Measurements from ENCODE around the gene MSH5. TPM values are rescaled to one million over a fixed set of nuclear protein-coding genes. Genes with fewer than 3 reads are reported as not detected.
"Not testable (repeated sequence)": the region's sequence is repeated elsewhere in the genome, so short reads cannot be mapped to it uniquely, and the experiment has no call there.

The MSH5 gene
- total RNA-seq, 1 experiment from 2014 or later = 22.7 TPM

DNA sequence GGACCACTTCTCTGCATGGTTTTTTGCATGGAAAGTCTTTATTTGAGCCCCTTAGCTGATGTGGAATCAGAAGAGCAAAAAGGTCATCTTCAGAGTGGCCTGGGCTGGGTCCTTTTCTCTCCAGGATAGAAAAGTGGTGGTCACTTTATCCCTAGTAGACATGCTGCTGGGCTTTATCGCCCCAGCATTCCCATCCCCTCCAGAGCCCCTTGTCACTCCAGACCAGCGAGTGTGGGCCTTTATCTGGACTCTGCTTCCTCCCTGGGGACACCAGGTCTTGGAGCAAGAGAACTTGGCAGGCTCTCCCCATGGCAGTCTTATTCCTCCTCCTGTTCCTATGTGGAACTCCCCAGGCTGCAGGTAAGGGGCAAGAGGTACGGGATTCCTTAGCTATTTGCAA lies 33.2 kb upstream of the MSH5 start, which contains the start of gene LY6G6F:
Gene LY6G6F, plus strand, starts transcription at position 268 of the 400 bp plus-strand sequence. Its CDS starts 41 bp downstream, at position 309.
- ChIA-PET POLR2A (ENCODE audit: unreplicated experiment) (no interaction called here), CTCF (no interaction called here)
- no TSS peak for BruUV-seq (replicated peaks)

DNA sequence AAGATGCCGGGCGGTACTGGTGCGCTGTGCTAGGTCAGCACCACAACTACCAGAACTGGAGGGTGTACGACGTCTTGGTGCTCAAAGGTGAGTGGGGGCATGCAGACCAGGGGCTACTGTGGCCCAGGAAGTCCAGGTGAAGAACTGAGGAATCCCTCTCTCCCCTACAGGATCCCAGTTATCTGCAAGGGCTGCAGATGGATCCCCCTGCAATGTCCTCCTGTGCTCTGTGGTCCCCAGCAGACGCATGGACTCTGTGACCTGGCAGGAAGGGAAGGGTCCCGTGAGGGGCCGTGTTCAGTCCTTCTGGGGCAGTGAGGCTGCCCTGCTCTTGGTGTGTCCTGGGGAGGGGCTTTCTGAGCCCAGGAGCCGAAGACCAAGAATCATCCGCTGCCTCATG lies 32.1 kb upstream of the MSH5 start:
- H2AFZ ChIP-seq (ENCODE audit: low read length) = no peak overlapping the region
- H3K4me1 ChIP-seq (ENCODE audit: insufficient read depth, low read length) = no peaks in the 10 kb centered on the region
- H4K20me1 ChIP-seq (ENCODE audit: low read length) = no peaks in the 10 kb centered on the region
- H3K4me3 ChIP-seq (ENCODE audit: low read length) = no peak overlapping the region
- intact Hi-C loops (cut with micrococcal nuclease) = no loop called here
- H3K9me2 ChIP-seq (replicated peaks; ENCODE audit: low read length) = no peaks in the 10 kb centered on the region
- DNase-seq = no peak
- TF ChIP-seq EZH2 (IDR thresholded peaks at IDR 0.05; ENCODE audit: low read length, unreplicated experiment) (no peak), EZH2phosphoT487 (IDR thresholded peaks at IDR 0.05; ENCODE audit: borderline replicate concordance, low read length) (no peak)
- TF ChIP-seq, protein P1, sequence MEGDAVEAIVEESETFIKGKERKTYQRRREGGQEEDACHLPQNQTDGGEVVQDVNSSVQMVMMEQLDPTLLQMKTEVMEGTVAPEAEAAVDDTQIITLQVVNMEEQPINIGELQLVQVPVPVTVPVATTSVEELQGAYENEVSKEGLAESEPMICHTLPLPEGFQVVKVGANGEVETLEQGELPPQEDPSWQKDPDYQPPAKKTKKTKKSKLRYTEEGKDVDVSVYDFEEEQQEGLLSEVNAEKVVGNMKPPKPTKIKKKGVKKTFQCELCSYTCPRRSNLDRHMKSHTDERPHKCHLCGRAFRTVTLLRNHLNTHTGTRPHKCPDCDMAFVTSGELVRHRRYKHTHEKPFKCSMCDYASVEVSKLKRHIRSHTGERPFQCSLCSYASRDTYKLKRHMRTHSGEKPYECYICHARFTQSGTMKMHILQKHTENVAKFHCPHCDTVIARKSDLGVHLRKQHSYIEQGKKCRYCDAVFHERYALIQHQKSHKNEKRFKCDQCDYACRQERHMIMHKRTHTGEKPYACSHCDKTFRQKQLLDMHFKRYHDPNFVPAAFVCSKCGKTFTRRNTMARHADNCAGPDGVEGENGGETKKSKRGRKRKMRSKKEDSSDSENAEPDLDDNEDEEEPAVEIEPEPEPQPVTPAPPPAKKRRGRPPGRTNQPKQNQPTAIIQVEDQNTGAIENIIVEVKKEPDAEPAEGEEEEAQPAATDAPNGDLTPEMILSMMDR (conservative IDR thresholded peaks at IDR 0.05; ENCODE audit: low read depth, low read length) = no peak
- H3K4me2 ChIP-seq (ENCODE audit: low read length) = no peak overlapping the region
- no peak overlapping the region for H3K27ac ChIP-seq (ENCODE audit: low read length)
- H3F3A ChIP-seq (ENCODE audit: low read length, unreplicated experiment) = no peaks in the 10 kb centered on the region
- ChIA-PET CTCF (no interaction called here), POLR2A (ENCODE audit: unreplicated experiment) (no interaction called here)
- peaks cover 3% of the 10 kb centered on the region for H3K79me2 ChIP-seq (ENCODE audit: low read length)
- no peaks in the 10 kb centered on the region for H3K9me3 ChIP-seq (ENCODE audit: low read length)
- no TSS peak for BruUV-seq (replicated peaks)
- no peak for ATAC-seq
- H3K36me3 ChIP-seq (ENCODE audit: low read depth, low read length) = no peaks in the 10 kb centered on the region
- no peaks in the 10 kb centered on the region for H3K27me3 ChIP-seq (ENCODE audit: low read length)
- no peak overlapping the region for H3K9ac ChIP-seq (ENCODE audit: low read length)

More for the DNA sequence above, 33.2 kb upstream of the MSH5 start, which contains the start of gene LY6G6F:
- H3K4me3 ChIP-seq (ENCODE audit: low read length) = no peak within 1 kb of the TSS
- no peaks in the 10 kb centered on the region for H3K36me3 ChIP-seq (ENCODE audit: low read depth, low read length)
- no peaks in the 10 kb centered on the region for H4K20me1 ChIP-seq (ENCODE audit: low read length)
- peaks cover 6% of the 10 kb centered on the region for H3K4me1 ChIP-seq (ENCODE audit: insufficient read depth, low read length)
- ATAC-seq = no peak
- H3K9me3 ChIP-seq (ENCODE audit: low read length) = no peaks in the 10 kb centered on the region
- H3K4me2 ChIP-seq (ENCODE audit: low read length) = no peak within 1 kb of the TSS
- H3K9ac ChIP-seq (ENCODE audit: low read length) = no peak within 1 kb of the TSS
- no peak within 1 kb of the TSS for H3K27ac ChIP-seq (ENCODE audit: low read length)
- no peaks in the 10 kb centered on the region for H3K27me3 ChIP-seq (ENCODE audit: low read length)
- H2AFZ ChIP-seq (ENCODE audit: low read length) = no peak within 1 kb of the TSS
- H3F3A ChIP-seq (ENCODE audit: low read length, unreplicated experiment) = no peaks in the 10 kb centered on the region
- no peak for DNase-seq
- no peaks in the 10 kb centered on the region for H3K9me2 ChIP-seq (replicated peaks; ENCODE audit: low read length)
- TF ChIP-seq, protein P1 (conservative IDR thresholded peaks at IDR 0.05; ENCODE audit: low read depth, low read length) = no peak
- TF ChIP-seq EZH2 (IDR thresholded peaks at IDR 0.05; ENCODE audit: low read length, unreplicated experiment) = no peak
- no peak for TF ChIP-seq EZH2phosphoT487 (IDR thresholded peaks at IDR 0.05; ENCODE audit: borderline replicate concordance, low read length)
- peaks cover 14% of the 10 kb centered on the region for H3K79me2 ChIP-seq (ENCODE audit: low read length)
- intact Hi-C loops (cut with micrococcal nuclease) = no loop called here

DNA sequence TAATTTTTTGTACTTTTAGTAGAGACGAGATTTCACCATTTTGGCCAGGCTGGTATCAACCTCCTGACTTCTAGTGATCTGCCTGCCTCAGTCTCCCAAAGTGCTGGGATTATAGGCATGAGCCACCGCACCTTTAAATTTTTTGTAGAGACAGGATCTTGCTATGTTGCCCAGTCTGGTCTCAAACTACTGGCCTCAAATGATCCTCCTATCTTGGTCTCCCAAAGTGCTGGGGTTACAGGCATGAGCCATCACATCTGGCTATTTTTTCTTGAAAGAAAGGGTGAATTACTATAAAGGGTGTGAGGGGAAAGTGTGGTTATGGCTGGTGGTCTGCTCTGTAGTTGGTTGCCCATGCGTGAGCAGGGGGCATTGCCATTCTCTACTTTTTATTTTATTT lies 31.6 kb upstream of the MSH5 start:
- no peaks in the 10 kb centered on the region for H3K36me3 ChIP-seq (ENCODE audit: low read depth, low read length)
- CTCF ChIA-PET = no interaction called here

DNA sequence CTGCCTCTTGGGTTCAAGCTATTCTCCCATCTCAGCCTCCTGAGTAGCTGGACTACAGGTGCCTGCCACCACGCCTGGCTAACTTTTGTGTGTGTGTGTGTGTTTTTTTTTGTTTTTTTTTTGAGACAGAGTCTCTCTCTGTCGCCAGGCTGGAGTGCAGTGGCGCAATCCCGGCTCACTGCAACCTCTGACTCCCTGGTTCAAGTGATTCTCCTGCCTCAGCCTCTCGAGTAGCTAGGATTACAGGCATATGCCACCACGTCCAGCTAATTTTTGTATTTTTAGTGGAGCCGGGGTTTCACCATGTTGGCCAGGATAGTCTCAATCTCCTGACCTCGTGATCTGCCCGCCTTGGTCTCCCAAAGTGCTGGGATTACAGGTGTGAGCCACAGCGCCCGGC lies 30.6 kb upstream of the MSH5 start:
- H3K27me3 ChIP-seq (ENCODE audit: low read length); H4K20me1 ChIP-seq (ENCODE audit: low read length); H3K9ac ChIP-seq (ENCODE audit: low read length); ATAC-seq; H3K4me2 ChIP-seq (ENCODE audit: low read length); POLR2A ChIA-PET (ENCODE audit: unreplicated experiment); H3K79me2 ChIP-seq (ENCODE audit: low read length); DNase-seq; H3K27ac ChIP-seq (ENCODE audit: low read length); H3K4me3 ChIP-seq (ENCODE audit: low read length); BruUV-seq (replicated peaks); H3K9me3 ChIP-seq (ENCODE audit: low read length); H2AFZ ChIP-seq (ENCODE audit: low read length); H3F3A ChIP-seq (ENCODE audit: low read length, unreplicated experiment); H3K4me1 ChIP-seq (ENCODE audit: insufficient read depth, low read length); H3K36me3 ChIP-seq (ENCODE audit: low read depth, low read length); H3K9me2 ChIP-seq (replicated peaks; ENCODE audit: low read length); intact Hi-C loops (cut with micrococcal nuclease): not testable (repeated sequence)
- CTCF ChIA-PET = interaction anchor here (0.7 kb wide), 1 partner anchor 98 kb away, joined by 4 read pairs; the partner anchor contains the start of gene LSM2

More for the DNA sequence above, 31.6 kb upstream of the MSH5 start:
- BruUV-seq (replicated peaks) = no TSS peak
- Histone ChIP-seq H3K9ac (ENCODE audit: low read length) (no peak overlapping the region), H3K27me3 (ENCODE audit: low read length) (no peaks in the 10 kb centered on the region), H3F3A (ENCODE audit: low read length, unreplicated experiment) (no peaks in the 10 kb centered on the region), H3K9me3 (ENCODE audit: low read length) (no peaks in the 10 kb centered on the region), H3K4me2 (ENCODE audit: low read length) (no peak overlapping the region), H3K4me1 (ENCODE audit: insufficient read depth, low read length) (no peaks in the 10 kb centered on the region), H3K79me2 (ENCODE audit: low read length) (no peaks in the 10 kb centered on the region), H4K20me1 (ENCODE audit: low read length) (no peaks in the 10 kb centered on the region), H3K27ac (ENCODE audit: low read length) (no peak overlapping the region), H3K9me2 (replicated peaks; ENCODE audit: low read length) (no peaks in the 10 kb centered on the region), H2AFZ (ENCODE audit: low read length) (no peak overlapping the region), H3K4me3 (ENCODE audit: low read length) (no peak overlapping the region)
- TF ChIP-seq EZH2phosphoT487 (IDR thresholded peaks at IDR 0.05; ENCODE audit: borderline replicate concordance, low read length) (no peak), EZH2 (IDR thresholded peaks at IDR 0.05; ENCODE audit: low read length, unreplicated experiment) (no peak)
- TF ChIP-seq, protein P1 (conservative IDR thresholded peaks at IDR 0.05; ENCODE audit: low read depth, low read length) = no peak
- ATAC-seq (no peak), DNase-seq (no peak)
- intact Hi-C loops (cut with micrococcal nuclease) = no loop called here
- POLR2A ChIA-PET (ENCODE audit: unreplicated experiment) = no interaction called here
